Liver (tissue), 9 donors: ENCODE results near the gene PSME3IP1. TPM values are rescaled to one million over a fixed set of nuclear protein-coding genes. Genes with fewer than 3 reads are reported as not detected.

ENCODE experiments used
- DNase-seq: peaks from one replicate; pipeline ENCODE4 v3.0.0-alpha.2; 2017; ENCODE audit warnings: low spot score
- H3K27ac ChIP-seq, 2 donors: one replicate each; pipeline ENCODE4 v1.7.0; 2013; ENCODE audit warnings: inconsistent platforms in 2 of 2, low read length in 2 of 2, control low read depth in 1 of 2, low read depth in 1 of 2, mild to moderate bottlenecking in 1 of 2
- H3K27me3 ChIP-seq, 4 donors: one replicate each; pipeline versions ENCODE4 v1.6.1 to v1.7.0; 2013; ENCODE audit warnings: low read length in 3 of 4, inconsistent platforms in 1 of 4, mild to moderate bottlenecking in 1 of 4, moderate library complexity in 1 of 4; ENCODE audit not compliant: control insufficient read depth in 4 of 4, insufficient read depth in 4 of 4
- H3K36me3 ChIP-seq, 4 donors: one replicate each; pipeline versions ENCODE4 v1.6.1 to v1.7.0; 2013; ENCODE audit warnings: low read length in 3 of 4, mild to moderate bottlenecking in 3 of 4, low read depth in 1 of 4, moderate library complexity in 1 of 4; ENCODE audit not compliant: control insufficient read depth in 4 of 4, insufficient read depth in 3 of 4
- H3K4me1 ChIP-seq, 4 donors: one replicate each; pipeline versions ENCODE4 v1.6.1 to v1.7.0; 2013; ENCODE audit warnings: low read length in 3 of 4, mild to moderate bottlenecking in 3 of 4, moderate library complexity in 1 of 4; ENCODE audit not compliant: control insufficient read depth in 4 of 4, insufficient read depth in 4 of 4
- H3K4me3 ChIP-seq, 3 donors: one replicate each; pipeline versions ENCODE4 v1.6.1 to v1.7.0; 2013; ENCODE audit warnings: low read length in 3 of 3, control low read depth in 1 of 3, low read depth in 1 of 3, mild to moderate bottlenecking in 1 of 3
- H3K9ac ChIP-seq, 2 donors: one replicate each; pipeline ENCODE4 v1.7.0; 2013; ENCODE audit warnings: low read length in 2 of 2, mild to moderate bottlenecking in 2 of 2, moderate library complexity in 2 of 2, control low read depth in 1 of 2, low read depth in 1 of 2
- H3K9me3 ChIP-seq, 4 donors: one replicate each; pipeline versions ENCODE4 v1.6.1 to v1.7.0; 2013; ENCODE audit warnings: low read length in 3 of 4; ENCODE audit not compliant: control insufficient read depth in 4 of 4
- ATF3 ChIP-seq: IDR thresholded peaks from 2 replicates; pipeline ENCODE4 v1.6.1; 2016; ENCODE audit warnings: antibody characterized with exemption
- CTCF ChIP-seq: fragments of 150-350 bp; IDR thresholded peaks from 2 replicates; pipeline ENCODE4 v1.5.1; 2017; ENCODE audit warnings: improper control_type of control experiment, low read depth, low read length; ENCODE audit not compliant: missing input control
- EGR1 ChIP-seq, 2 donors: IDR thresholded peaks; 2 replicates each; pipeline ENCODE4 v1.6.1; 2016 to 2018; ENCODE audit warnings: antibody characterized with exemption in 2 of 2, low read depth in 2 of 2
- FOXA1 ChIP-seq: IDR thresholded peaks from 2 replicates; pipeline ENCODE4 v1.6.1; 2016; ENCODE audit warnings: antibody characterized with exemption
- FOXA2 ChIP-seq: IDR thresholded peaks from 2 replicates; pipeline ENCODE4 v1.6.1; 2016; ENCODE audit warnings: antibody characterized with exemption
- GABPA ChIP-seq, 2 donors: IDR thresholded peaks in 1 of 2; conservative IDR thresholded peaks in 1 of 2; 2 replicates each; pipeline ENCODE4 v1.6.1; 2016; ENCODE audit warnings: antibody characterized with exemption in 2 of 2, mild to moderate bottlenecking in 1 of 2, moderate library complexity in 1 of 2
- HNF4A ChIP-seq, 2 donors: conservative IDR thresholded peaks; 2 replicates each; pipeline ENCODE4 v1.6.1; 2016; ENCODE audit warnings: antibody characterized with exemption in 2 of 2, mild to moderate bottlenecking in 2 of 2
- HNF4G ChIP-seq: IDR thresholded peaks from 2 replicates; pipeline ENCODE4 v1.6.1; 2016; ENCODE audit warnings: antibody characterized with exemption
- JUND ChIP-seq, 2 donors: IDR thresholded peaks; 2 replicates each; pipeline ENCODE4 v1.6.1; 2016; ENCODE audit warnings: antibody characterized with exemption in 2 of 2
- MAX ChIP-seq: IDR thresholded peaks from 2 replicates; pipeline ENCODE4 v1.6.1; 2016; ENCODE audit warnings: antibody characterized with exemption
- NR2F2 ChIP-seq: IDR thresholded peaks from 2 replicates; pipeline ENCODE4 v1.6.1; 2016; ENCODE audit warnings: antibody characterized with exemption
- RAD21 ChIP-seq, 2 donors: IDR thresholded peaks; 2 replicates each; pipeline ENCODE4 v1.6.1; 2016; ENCODE audit warnings: antibody characterized with exemption in 2 of 2, mild to moderate bottlenecking in 2 of 2
- REST ChIP-seq: IDR thresholded peaks from 2 replicates; pipeline ENCODE4 v1.6.1; 2016; ENCODE audit warnings: antibody characterized with exemption, mild to moderate bottlenecking
- RXRA ChIP-seq, 2 donors: IDR thresholded peaks; 2 replicates each; pipeline ENCODE4 v1.6.1; 2017 to 2018; ENCODE audit warnings: antibody characterized with exemption in 2 of 2, mild to moderate bottlenecking in 1 of 2
- SP1 ChIP-seq: IDR thresholded peaks from 2 replicates; pipeline ENCODE4 v1.6.1; 2018; ENCODE audit warnings: antibody characterized with exemption, mild to moderate bottlenecking
- TAF1 ChIP-seq: conservative IDR thresholded peaks from 2 replicates; pipeline ENCODE4 v1.6.1; 2016; ENCODE audit warnings: antibody characterized with exemption, mild to moderate bottlenecking
- YY1 ChIP-seq: IDR thresholded peaks from 2 replicates; pipeline ENCODE4 v1.6.1; 2016; ENCODE audit warnings: antibody characterized with exemption, mild to moderate bottlenecking
- ZBTB33 ChIP-seq: IDR thresholded peaks from 2 replicates; pipeline ENCODE4 v1.6.1; 2016; ENCODE audit warnings: antibody characterized with exemption
- WGBS: extraction: QIAGEN DNeasy Blood & Tissue Kit; methylation state at CpG from one replicate; pipeline ENCODE4 v1.1.7; 2013; 5-methylcytosine and 5-hydroxymethylcytosine counted together
- polyA plus RNA-seq, 2 donors: library from polyadenylated mRNA; stranded (reverse) in 1 of 2; unstranded in 1 of 2; fragments of 200-250 nt in 1 of 2; fragments of >200 nt in 1 of 2; fragmentation: Nextera tagmentation in 1 of 2; extraction: Ambion mirVana in 1 of 2; gene quantifications; one replicate each; pipeline versions ENCODE4 v1.2.1 to v1.2.3, GENCODE V29; 2013 to 2015
- total RNA-seq, 2 donors: library from RNA; depleted of rRNA; stranded (reverse); fragments of >200 nt; gene quantifications; one replicate each; pipeline ENCODE4 v1.2.3, GENCODE V29; 2014
- donor health status: healthy.
- donor health status: healthy.
- donor health status: healthy.
- donor health status: healthy.
- donor health status: healthy.

The PSME3IP1 gene
- total and polyA plus RNA-seq, 4 donors, result 25.0 to 34.7 (median 25.8) TPM

- TF ChIP-seq FOXA2 (no peak), RAD21 (IDR thresholded peaks at IDR 0.05) (no peak), GABPA (IDR thresholded peaks at IDR 0.05 in 1 of 2, conservative IDR thresholded peaks at IDR 0.05 in 1 of 2) (no peak), MAX (no peak), RXRA (IDR thresholded peaks at IDR 0.05) (no peak), HNF4G (no peak), ZBTB33 (no peak), NR2F2 (no peak), ATF3 (no peak), FOXA1 (no peak), HNF4A (conservative IDR thresholded peaks at IDR 0.05) (no peak), SP1 (no peak), TAF1 (no peak)
- Histone ChIP-seq H3K4me1 (no peaks in the 10 kb centered on the region), H3K27ac (no peak overlapping the region), H3K36me3 (peaks cover 0 to 6% (median 0%) of the 10 kb centered on the region in 4 donors), H3K9ac (no peak overlapping the region), H3K4me3 (no peak overlapping the region), H3K27me3 (no peaks in the 10 kb centered on the region), H3K9me3 (no peaks in the 10 kb centered on the region)
- no peak for DNase-seq
- 88% methylated on average over 7 of the region's 7 CpGs for WGBS
These were observed 62.4 kb downstream of the PSME3IP1 start for GRCh38 chr16:57123216-57123973.

- WGBS, result 94% methylated on average over 2 of the region's 2 CpGs
- Histone ChIP-seq H3K4me3 (no peak overlapping the region), H3K36me3 (peaks cover 0 to 6% (median 0%) of the 10 kb centered on the region in 4 donors), H3K9ac (no peak overlapping the region), H3K9me3 (no peaks in the 10 kb centered on the region), H3K4me1 (peaks cover 0 to 5% (median 0%) of the 10 kb centered on the region in 4 donors), H3K27ac (no peak overlapping the region), H3K27me3 (no peaks in the 10 kb centered on the region)
- TF ChIP-seq JUND (IDR thresholded peaks at IDR 0.05) (no peak), GABPA (IDR thresholded peaks at IDR 0.05 in 1 of 2, conservative IDR thresholded peaks at IDR 0.05 in 1 of 2) (no peak), ZBTB33 (no peak), MAX (no peak), REST (no peak), EGR1 (IDR thresholded peaks at IDR 0.05; ENCODE audit: low read depth in 2 of 2) (no peak), TAF1 (no peak), SP1 (no peak), FOXA2 (no peak), YY1 (no peak), HNF4A (conservative IDR thresholded peaks at IDR 0.05) (no peak), HNF4G (no peak), CTCF (no peak), NR2F2 (no peak), RXRA (IDR thresholded peaks at IDR 0.05) (no peak), ATF3 (no peak)
- DNase-seq, result no peak
These were observed 67.3 kb downstream of the PSME3IP1 start for GRCh38 chr16:57118461-57119084.
